GM21367 (cell line): ENCODE data around the gene MAP4K1.
"Not testable (repeated sequence)": the region's sequence is repeated elsewhere in the genome, so short reads cannot be mapped to it uniquely, and the experiment has no call there.

Experiments used
- ATAC-seq: cut with Tn5 transposase; IDR thresholded peaks from one replicate; pipeline ENCODE4 v1.9.1; 2021; ENCODE audit not compliant: unreplicated experiment

MAP4K1 gene

GRCh38 chr19:38629568-38629967 is 11.8 kb upstream of the MAP4K1 start:
- ATAC-seq = no peak

GRCh38 chr19:38626401-38626800 is 8.6 kb upstream of the MAP4K1 start:
- ATAC-seq = no peak

GRCh38 chr19:38624822-38625221 is 7.1 kb upstream of the MAP4K1 start:
- no peak for ATAC-seq

DNA sequence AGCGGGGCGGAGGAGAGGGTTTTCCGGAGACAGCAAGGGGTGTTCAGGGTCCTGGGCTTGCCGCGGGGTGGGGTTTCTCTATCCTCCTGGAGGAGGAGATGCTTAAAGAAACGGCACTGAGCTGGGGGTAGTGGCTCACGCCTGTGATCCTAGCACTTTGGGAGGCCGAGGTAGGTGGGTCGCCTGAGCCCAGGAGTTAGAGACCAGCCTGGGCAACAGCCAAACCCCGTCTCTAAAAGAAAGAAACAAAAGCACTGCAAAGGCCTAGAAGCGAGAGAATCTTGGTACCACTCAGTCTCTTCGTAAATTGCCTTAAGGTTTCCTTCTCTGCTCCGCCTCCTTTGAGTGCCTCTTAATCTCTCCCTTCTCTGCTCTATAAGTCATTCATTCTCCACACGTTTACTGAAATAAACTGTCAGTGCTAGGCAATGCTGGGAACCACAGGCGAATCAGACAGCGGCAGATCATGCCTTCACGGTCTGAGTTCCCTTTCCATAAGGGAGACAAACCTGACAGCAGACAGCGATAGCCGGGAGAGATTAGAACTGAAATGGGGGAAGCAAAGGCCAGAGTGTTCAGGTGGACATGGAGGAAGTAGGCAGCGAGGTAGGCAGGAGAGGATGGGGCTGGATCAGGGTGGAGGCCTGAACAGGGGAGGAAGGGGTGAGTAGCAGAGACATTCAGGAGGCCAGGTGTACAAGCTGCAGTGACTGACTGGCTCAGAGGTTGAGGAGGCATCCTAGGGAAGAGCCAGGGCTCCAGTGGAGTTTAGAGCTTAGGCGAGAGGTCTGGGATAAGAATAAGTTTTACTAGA is 1.8 kb upstream of the MAP4K1 start:
- ATAC-seq = no peak

DNA sequence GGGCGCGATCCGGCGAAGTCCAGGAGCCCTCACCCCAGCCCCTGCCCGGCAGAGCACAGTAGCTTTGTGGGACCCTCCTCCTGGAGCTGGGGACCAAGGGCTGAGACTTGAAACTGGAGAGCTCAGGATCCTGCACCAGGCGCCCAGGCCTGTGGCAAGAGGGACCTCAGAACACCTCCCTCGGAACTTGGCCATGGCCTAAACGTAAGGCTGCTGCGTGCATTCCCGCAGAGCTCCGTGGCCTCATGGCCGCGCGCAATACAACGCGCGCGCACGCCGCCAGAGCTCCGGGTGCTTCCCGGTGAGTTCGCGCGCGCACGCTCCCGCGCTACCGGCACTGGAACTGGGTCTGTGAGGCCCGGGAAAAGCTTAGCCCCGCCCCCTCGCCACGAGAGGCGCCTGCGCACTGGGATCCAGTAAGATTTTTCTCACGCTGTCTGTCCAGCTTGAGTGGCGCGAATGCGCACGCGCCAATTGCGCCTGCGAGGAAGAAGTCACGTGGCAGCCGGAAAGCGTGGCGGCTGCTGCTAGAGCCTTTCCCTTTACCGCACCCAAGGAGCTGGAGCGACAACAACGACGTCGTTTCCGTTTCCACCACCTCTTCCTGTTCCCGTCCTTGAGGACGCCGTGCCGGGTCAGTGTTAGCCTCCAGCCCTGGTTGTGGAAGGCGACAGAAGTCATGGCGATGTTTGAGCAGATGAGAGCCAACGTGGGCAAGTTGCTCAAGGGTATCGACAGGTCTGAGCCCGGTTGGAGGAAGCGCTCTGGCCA is 1.0 kb upstream of the MAP4K1 start, which contains the start of gene EIF3K:
TSS of gene EIF3K (plus strand) at position 599 of the 771 bp plus-strand sequence. CDS start at position 680, 81 bp downstream.
- ATAC-seq = peak; percentile 57

DNA sequence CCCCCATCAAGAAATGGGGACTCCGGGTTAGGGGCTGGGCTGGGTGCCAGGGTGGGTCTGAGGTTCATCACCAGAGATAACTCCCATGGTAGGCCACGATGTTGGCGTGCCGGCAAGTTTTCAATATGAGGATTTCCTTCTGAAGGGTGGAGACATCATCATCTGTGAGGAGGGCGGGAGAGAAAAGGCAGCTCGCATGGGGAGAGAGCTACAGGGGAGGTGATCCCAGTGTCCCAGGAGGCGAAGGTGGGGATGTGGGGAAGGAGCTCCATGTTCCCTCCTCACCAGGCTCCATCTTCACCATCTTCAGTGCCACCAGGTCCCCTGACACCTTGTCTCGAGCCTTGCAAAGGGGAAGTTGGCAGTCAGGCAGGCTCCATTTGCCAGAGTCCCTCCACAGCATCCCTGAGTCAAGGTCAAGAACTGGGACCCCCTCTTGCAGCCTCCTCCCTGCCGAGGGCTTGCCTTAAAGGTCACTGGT is 430 bp downstream of the MAP4K1 start:
- no peak for ATAC-seq

GRCh38 chr19:38616265-38616664 is 1.5 kb downstream of the MAP4K1 start:
- ATAC-seq = no peak

DNA sequence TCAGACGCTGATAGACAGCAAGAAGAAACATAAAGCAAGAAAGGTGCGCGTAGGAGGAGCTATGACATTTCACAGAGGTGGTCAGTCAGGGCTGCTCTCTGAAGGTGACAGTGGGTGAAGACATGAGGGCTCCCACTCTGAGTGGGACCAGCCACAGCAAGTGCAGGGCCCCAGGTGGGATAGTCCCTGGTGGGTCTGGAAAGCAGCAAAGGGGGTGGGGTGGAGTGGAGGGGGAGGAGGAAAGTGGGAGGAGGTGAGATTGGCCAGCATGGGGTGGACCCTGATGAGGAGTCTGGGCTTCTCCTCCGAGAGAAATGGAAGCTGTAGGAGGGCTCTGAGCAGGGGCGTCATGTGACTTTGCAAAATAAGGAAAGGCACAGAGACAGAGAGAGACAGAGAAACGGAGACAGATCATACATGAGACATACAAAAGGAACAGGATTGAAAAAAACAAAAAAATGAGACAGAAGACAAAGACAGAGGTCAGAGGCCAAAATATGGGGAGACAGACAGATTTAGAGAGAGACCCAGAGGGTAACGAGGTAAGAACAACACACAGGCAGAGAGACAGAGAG is 2.7 kb downstream of the MAP4K1 start:
- ATAC-seq = no peak

DNA sequence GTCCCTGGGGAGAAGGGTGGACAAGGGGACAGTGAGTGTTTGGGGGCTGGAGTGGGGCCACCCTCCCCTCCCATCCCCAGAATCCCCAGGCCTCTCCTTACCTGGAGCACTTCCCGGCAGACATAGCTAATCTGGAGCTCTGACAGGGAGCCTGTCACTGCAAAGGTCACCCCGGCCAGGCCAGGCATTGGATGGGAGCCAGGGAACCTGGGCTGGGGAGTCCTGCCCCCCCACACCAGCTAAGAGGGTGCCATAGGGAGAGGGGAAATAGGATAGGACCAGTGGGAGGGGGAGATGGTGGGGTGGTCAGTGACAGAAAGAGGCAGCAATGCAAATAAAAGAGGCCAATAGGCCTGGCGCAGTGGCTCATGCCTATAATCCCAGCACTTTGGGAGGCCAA is 3.5 kb downstream of the MAP4K1 start:
- ATAC-seq = no peak

- no peak for ATAC-seq
Observed at GRCh38 chr19:38606131-38606530, 11.6 kb downstream of the MAP4K1 start.

DNA sequence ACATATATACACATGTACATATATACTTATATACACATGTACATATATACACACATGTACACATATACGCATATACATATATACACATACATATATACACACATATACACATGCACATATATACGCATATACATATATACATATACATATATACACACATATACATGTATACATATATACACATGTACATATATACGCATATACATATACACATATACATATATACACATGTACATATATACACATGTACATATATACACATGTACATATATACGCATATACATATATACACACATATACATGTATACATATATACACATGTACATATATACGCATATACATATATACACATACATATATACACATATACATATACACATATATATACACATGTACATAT is 14.9 kb downstream of the MAP4K1 start:
- not testable (repeated sequence) for ATAC-seq

GRCh38 chr19:38599722-38600121 is 18.0 kb downstream of the MAP4K1 start:
- ATAC-seq = no peak

DNA sequence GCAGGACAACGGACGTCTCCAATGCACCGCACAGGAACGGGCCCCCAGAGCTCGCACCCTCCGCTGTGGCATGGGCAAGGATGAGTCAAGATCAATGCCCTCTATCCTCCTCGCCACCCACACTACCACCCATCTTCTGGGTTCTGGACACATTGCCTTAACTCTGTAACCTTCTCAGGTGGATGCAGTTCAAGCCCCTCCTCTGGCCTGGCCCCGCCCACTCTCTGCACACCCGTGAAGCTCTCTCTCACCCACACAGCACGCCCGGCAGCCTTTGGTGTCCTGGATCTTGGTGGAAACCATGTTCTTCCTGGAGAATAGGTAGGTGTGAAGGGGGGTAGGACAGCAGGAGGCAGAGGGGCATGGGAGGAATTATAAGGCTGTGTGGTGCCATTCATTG is 20.7 kb downstream of the MAP4K1 start:
- ATAC-seq = no peak

DNA sequence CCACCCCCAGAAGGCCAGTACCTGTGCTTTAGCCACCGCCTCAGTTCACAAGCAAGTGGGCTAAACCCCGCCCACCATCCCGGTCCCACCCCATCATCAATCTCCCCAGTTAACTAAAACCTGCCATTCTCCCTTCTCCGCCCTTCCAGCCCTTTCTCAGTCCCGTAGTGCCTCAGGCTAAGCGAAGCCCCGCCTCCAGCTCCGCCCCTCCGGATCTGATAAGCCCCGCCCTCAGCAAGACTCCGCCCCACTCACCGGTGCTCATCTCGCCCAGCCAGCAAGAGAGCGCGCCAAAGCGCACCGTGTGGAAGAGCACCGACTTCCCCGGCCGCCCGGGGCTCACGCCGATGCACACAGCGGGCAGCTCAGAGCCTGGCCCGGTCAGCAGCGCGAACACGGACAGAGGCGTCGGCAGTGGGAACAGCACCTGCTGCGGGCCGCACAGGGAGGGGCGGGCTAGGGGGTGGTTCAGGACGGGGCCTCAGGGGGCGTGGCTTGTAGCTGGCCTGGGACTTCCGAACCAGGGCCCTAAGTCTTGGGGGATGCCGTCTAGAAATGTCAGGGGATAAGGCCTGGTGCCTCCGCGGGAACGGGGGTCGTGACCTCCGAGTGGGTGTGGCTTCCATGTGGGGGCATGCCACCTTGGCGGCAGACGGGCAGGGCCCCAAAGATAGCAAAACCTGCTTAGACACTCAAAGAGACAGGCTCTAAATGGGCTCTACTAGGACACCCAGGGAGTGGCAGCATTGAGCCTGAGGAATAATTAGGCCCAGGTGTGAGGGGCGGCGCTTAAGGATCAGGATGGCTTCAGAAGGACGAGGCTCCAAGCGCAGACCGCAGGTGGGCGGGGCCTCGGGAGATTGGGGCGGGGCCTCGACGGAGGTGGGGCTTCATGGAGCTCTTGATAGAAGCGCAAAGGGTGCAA is 21.4 kb downstream of the MAP4K1 start:
- no peak for ATAC-seq

GRCh38 chr19:38592940-38593339 is 24.8 kb downstream of the MAP4K1 start:
- ATAC-seq = no peak

GRCh38 chr19:38588041-38588440 is 29.7 kb downstream of the MAP4K1 start:
- no peak for ATAC-seq

DNA sequence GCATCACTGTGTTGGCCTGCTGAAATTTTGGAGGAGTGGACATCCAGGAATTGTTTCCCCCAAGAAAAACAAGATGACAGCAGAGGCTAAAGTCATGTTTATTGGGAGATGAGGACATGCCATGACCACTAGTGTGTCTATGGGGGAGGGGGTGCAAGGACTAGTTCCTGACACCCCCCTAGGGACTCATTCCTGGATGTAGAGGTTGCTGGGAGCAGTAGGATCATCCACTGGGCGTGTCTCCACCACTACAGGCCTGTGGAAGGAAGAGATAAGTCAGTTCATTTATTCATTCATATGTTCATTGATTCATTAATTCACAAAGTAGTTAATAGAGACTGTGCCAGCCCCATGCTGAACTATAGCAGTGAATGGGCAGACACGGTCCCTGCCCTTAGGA is 30.2 kb downstream of the MAP4K1 start:
- no peak for ATAC-seq

DNA sequence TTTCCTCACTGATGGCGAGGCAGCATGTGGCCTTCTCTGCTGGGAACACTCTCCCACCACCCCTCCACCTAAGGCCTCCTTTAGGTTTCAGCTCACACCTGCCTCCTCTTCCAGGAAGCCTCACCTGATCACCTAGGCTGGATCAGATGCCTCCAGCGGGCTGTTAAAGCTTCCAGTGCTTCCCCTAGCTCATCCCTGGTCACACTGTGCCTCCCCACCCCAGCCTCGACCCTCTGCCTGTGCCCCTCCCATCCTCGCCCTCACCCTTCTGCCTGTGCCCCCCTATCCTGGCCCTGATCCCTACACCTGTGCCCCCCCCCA is 33.8 kb downstream of the MAP4K1 start:
- no peak for ATAC-seq

DNA sequence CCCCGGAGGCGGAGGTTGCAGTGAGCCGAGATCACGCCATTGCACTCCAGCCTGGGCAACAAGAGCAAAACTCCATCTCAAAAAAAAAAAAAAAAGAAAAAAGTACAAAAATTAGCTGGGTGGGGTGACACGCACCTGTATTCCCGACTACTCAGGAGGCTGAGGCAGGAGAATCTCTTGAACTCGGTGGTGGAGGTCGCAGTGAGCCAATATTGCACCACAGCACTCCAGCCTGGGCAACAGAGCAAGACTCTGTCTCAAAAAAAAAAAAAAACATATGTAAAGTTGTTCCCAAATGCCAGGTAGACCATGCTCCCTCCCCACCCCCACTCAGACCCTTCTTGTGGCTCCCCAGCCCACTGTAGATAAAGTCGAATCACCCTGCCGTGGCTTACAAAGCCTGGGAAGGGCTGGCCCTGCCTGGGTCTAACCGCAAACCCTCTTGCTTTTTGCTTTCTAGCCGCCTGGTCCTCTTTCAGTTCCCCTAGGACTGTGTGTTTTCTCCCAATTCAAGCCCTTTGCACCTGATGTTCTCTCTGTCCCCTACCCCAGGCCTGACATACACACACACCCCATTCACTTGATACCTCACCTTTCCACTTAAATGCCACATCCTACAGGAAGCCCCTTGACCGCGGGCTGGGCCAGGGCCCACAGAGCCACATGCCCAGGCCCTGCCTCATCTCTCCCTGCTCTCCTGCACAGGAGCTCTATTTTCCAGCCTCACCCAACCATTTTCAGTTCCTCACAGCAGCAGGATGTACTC is 34.4 kb downstream of the MAP4K1 start:
- no peak for ATAC-seq

GRCh38 chr19:38580080-38580479 is 37.7 kb downstream of the MAP4K1 start:
- no peak for ATAC-seq
